NCI-H526 (cell line): ENCODE data around the gene PROSER1.
"Not testable (repeated sequence)": the region's sequence is repeated elsewhere in the genome, so short reads cannot be mapped to it uniquely, and the experiment has no call there.

Source experiments
- DNase-seq, 2 experiments: peaks; one replicate each; lab custom pipeline; 2025; lab: John Stamatoyannopoulos, UW

PROSER1 gene

DNA sequence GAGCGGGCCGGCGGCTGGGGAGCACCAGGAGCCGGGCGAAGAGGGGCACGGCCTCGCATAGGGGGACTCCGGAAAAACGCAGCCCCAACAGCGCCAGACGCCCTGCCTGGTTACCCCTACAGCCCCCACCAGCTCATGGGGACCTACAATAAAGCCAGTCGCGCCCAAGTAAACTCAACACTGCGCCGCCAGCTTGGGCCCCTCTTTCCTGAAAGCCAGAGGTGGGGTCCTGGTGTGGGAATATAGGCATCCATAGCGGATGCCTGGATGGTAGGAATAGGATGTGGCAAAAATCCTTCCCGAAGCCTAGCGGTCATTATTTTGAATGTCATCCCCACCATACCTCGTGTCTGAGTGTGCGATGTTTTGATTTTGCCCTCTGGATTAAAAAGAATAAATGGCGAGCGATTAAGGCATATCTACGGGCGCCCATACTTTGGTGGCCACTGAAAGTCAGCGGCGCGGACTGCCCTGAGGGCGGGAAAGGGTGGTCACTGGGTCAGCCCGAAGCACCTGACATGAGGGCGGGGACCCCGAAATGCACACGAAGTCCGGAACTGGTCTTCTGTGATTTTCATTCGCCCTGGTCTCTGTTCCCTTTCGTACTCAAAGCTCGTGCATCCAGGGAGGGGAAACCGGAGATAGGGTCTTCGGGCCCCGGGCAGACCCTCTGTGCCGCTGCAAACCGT is at the start of gene PROSER1, which contains the start of gene NHLRC3:
Gene PROSER1, minus strand, starts transcription at position 210 of the 689 bp plus-strand sequence. CDS start 847 bp downstream, outside the sequence.
Gene NHLRC3, plus strand, starts transcription at position 577 of the 689 bp plus-strand sequence. CDS start 184 bp downstream, outside the sequence.
- peak; percentile 96 to 98 for DNase-seq

DNA sequence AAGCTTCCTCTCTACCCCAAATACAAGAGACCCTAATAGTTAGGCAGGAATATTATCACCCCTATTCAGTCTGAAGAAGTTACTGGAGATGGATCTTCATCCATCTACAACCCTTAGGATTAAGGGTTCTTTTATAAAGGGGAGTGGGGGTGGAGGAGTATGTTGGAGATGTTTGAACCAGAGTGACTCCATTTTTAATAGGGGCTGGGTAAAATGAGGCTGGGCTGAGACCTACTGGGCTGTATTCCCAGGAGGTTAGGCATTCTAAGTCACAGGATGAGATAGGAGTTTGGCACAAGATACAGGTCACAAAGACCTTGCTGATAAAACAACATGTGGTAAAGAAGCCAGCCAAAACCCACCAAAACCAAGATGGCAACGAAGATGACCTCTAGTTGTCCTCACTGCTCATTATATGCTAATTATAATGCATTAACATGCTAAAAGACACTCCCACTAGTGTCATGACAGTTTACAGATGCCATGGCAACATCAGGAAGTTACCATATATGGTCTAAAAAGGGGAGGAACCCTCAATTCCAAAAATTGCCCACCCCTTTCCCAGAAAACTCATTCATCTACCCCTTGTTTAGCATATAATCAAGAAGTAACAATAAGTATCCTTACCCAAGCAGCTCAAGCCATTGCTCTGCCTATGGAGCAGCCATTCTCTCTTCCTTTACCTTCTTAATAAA is 48.5 kb upstream of the PROSER1 start:
- not testable (repeated sequence) for DNase-seq

DNA sequence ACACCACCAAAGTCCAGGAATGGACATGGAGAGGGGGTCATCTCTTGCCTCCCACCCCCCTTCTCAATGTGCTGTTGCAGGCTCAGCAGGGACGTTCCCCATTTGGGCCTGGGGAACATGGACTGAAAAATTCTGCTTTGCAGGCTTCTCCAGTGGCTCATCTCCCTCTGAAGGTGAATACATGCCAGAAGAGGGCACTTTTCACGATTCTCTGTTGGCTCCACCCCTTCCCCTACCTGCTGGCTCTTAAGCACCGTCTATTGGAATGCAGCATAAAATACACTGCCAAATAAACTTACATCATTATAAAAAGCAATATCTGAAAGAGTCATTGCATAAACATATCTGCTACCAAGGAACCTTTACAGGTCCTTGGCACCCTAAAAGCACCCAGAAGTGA is 36.1 kb upstream of the PROSER1 start:
- no peak for DNase-seq

DNA sequence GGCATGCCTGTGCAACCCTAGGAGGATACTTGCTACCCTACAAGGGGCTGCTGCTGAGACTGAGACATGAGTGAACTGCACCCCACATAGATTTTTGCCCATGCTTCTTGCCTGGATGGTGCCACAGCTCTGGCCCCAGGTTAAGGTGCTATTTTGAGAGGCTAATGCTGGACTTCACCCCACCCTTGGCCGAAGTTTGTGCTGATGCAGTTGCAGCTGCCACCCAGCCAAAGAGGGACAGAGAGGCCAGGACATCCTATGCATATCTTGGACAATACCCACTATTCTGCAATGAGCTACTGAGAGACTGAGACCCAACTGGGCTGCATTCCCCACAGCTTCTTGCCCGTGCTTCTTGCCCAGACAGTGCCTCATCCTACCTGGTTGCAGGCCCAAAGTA is 35.0 kb upstream of the PROSER1 start:
- no peak for DNase-seq

DNA sequence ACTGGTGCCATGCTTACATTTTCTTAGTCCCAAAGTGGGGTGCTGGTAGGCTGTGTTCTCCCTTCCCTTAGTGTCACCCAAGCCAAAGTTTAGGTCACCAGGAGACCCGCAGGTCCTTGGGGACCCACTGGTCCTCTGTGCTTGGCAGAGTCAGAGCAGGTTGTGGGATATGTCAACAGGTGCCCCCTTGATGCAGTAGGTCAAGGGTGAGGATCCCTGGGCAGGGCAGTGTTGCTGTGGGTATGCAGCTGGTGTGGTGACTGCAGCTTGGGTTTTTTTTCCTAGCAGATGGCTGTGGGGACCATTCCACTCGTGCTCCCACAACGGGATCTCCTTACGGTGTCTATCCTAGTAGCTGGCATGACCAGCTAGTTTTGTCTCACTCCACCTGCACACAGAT is 24.1 kb upstream of the PROSER1 start:
- DNase-seq: no peak

DNA sequence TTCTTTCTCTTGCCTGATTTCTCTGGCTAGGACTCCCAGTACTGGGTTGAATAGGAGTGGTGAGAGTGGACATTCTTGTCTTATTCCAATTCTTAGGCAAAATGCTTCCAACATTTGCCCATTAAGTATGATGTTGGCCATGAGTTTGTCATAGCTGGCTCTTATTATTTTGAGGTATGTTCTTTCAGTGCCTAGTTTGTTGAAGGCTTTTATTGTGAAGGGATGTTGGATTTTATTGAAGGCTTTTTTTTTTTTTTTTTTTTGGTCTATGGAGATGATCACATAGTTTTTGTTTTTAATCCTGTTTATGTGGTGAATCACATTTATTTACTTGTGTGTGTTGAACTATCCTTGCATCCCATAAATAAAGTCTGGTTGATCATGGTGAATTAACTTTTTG is 20.2 kb upstream of the PROSER1 start:
- no peak for DNase-seq

DNA sequence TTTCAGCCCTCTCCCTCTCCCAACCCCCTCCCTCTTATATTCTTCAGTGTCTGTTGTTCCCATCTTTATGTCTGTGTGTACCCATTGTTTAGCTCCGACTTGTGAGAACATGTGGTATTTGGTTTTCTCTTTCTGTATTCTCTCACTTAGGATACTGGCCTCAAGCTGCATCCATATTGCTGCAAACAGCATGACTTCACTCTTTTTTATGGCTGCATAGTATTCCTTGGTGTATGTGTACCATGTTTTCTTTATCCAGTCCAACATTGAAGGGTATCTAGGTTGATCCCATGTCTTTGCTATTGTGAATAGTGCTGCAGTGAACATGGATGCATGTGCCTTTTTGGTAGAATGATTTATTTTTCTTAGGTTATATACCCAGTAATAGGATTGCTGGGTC is 18.1 kb upstream of the PROSER1 start:
- DNase-seq: no peak

DNA sequence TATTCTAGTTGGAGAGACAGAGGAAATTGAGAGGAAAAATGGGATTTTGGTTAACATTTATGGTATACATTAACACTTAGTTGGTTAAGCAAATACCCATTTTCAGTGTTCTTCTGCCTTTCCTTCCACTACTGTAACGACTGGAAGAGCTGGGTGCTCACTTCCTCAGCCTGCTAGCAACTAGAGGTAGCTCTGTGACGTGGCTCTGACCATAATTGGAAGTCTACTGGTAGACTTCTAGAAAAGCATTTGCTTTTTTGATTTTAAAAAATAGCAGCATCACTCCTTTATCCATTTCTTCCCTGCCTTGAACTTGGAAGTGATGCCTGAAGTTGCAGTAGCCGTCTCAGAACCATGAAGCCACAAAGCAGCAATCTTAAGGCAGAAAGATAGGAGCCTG is 16.2 kb upstream of the PROSER1 start:
- no peak for DNase-seq

DNA sequence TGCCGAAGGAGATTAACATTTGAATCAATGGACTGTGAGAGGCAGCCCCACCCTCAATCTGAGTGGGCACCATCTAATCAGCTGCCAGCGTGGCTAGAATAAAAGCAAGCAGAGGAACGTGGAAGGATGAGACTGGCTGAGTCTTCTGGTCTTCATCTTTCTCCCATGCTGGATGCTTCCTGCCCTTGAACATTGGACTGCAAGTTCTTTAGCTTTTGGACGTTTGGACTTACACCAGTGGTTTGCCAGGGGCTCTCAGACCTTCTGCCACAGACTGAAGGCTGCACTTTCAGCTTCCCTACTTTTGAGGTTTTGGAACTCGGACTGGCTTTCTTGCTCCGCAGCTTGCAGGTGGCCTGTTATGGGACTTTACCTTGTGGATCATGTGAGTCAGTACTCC is 15.1 kb upstream of the PROSER1 start:
- no peak for DNase-seq

DNA sequence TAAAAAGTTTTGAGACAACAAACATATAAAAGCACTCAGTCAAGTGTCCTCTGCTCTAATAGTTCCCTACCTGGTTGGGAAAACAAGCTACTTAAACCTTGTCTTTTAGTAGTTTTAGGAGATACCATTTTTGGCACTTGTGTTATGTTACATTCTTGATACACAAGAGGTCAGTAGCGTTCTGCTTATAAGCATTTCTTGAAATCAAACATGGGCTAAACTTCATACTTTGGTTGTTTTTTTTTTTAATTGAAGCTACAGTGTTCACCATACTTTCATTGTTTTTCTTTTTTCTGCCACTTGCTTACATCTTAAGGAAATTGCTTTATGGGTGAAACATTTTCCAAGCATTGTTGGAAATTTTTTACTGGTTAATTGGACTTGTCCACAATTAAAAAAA is 13.3 kb upstream of the PROSER1 start:
- peak; percentile 22 to 58 for DNase-seq

DNA sequence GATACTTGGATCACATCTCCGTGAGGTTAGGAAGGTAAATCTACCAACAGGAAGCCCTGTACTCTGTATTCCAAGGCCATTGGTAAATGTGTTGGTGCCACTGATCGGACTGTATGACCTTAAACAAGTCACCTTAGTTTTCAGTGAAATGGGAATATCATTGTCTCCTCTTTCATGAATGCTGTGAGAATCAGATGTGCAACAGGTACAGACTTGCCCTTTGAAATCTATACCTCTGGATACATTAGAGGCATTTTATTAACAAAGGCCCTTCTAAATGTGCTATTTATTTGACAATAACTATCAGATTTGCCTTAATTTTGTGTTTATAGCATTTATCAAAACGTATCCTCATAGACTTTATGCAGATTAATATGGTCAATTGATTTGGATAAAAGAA is 11.4 kb upstream of the PROSER1 start:
- no peak for DNase-seq

DNA sequence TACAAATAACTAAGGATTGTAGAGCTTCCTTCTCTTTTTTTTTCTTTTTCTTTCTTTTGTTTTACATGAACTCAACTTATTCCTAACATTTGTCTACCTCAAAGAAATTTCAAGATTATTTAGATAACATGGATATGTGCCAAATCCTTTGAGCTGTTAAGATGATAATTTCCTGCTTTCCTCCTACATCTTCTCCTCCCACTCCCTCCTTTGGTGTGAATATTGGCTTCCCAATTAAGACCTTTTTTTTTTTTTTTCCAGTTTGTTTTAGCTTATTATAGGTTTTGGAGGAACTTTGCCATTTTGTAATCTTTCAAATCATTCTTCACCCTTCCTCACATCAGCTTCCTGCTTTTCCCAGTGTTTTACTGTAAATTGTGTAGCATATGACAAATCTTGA is 10.9 kb upstream of the PROSER1 start:
- no peak for DNase-seq

DNA sequence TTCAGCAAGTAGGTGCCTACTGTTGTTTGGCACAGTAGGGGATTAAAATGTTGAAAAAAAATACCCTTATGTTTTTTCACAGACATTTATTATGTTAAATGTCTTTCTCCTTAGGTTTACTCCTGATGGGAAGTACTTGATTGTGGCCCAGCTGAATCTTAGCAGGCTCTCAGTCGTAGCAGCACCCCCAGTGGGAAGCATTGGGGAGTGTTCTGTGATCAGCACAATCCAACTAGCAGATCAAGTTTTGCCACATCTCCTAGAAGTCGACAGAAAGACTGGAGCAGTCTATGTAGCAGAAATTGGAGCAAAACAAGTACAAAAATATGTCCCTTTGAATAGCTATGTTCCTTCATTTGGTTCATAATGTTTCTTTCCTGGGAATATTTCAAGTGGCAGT is 9.7 kb upstream of the PROSER1 start:
- peak in 1 of 2 experiments; percentile 8 for DNase-seq

DNA sequence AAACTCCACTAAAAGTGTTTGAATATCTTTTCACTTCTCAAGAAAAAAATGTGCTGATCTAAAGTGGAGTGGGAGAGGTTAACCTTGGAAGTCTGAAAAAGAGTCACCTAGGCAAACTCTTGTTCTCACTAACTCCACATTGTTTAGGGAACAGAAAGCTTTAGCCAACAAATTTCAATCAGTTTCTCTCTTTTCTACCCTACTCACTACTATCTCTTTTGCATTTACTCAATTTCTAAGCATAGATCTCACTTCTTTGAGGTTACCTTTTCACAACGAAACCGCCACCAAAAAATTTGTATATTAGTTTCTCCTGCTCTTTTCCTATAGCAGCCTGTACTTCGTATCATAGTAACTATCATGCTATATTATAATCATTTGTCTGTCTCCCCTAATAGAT is 6.6 kb upstream of the PROSER1 start:
- DNase-seq: no peak

DNA sequence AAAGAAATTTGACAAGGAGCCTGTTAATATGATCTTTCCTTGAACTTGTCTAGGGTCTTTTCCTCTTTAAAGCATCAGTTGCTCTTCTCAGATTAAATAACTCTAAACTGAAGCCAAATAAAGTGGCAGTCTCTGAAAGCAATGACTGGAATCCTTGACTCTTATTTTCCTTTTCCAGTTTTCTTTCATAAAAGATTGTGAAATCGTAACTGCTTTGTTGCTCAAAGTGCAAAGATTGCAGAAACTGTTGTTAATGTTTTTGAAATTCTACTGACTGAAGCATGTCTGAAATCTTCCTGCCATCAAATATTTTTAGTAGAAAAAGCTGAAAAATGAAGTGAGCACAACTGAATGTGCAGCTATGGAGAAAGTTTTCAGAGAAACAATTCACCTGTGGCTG is 2.3 kb upstream of the PROSER1 start:
- DNase-seq: no peak

DNA sequence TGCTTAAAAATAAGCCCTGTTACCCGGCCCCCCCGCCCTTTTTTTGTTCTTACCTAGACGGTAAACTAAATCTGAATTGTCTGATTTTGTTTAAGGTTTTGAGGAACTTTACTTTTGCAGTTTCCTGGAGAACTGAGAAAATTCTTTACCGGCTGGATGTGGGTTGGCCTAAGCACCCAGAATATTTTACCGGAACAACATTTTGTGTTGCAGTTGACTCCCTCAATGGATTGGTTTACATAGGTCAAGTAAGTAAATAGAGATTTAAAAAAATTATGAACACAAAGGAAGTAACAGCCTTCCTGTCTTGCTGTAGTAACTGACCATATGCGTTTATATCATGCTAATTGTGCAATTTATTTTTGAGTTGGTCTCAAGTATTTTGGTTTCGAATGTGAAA is 1.2 kb upstream of the PROSER1 start:
- peak in 1 of 2 experiments; percentile 31 for DNase-seq

DNA sequence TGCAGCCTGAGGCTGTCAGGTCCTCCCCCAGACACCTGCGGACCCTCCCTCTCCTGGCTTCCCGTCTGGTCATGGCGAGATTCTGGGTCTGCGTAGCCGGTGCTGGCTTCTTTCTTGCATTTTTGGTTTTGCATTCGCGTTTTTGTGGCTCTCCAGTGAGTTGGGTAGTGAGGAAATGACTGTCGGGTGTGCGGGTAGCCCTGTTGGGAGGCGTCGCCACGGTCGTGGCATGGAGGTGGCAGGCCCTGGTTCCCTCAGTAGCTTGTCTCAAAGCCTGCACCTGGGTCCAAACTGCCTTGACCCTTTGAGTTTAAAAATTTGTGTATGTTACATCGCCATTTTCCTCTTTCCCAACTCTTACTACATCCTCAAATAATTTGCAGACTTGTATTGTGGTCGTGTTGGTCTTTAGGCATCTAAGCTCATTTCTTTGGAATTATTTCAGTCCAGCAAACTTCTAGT is 711 bp upstream of the PROSER1 start:
- DNase-seq: peak; percentile 74 to 82

DNA sequence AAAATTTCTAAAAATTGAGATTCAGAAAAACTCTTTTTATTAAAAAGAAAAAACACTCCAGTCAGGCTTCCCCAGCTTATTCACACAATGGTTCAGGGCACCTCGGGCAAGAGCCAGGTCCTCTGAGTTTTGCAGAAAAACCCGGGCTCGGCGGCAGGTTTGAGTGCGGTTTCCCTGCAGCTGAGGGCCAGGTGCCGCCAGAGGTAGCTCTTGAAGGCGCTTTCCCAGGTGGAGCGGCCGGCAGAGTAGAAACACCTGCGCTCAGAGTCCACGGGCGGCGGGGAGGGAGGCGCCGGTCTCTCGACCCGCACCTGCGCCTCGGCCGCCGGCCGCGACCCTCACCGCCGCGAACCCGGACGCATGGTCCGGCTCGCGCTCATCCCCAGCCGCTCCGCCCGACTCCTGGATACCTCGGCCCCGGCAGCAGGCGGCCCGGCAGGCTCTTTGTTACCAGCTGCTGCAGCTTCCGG is 444 bp downstream of the PROSER1 start:
- DNase-seq: peak in 1 of 2 experiments; percentile 96

DNA sequence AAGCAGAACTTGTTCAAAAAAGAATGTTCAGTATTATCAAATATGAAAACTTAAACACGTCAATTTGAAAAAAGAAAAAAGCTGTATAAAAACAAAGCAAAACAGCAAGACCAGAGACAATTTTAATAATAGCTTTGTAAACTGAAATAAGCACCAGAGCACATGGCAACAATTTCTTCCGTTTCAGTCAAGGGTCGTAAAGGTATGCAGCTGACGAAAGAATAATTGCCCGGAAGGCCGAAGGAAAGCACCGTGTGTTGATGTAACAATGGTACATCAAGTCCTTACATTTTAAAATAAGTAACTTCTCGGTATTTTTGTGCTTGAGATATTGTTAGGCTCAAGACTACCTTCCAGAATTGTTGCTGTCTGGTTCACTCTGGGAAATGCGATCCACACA is 1.7 kb downstream of the PROSER1 start:
- DNase-seq: peak in 1 of 2 experiments; percentile 59

DNA sequence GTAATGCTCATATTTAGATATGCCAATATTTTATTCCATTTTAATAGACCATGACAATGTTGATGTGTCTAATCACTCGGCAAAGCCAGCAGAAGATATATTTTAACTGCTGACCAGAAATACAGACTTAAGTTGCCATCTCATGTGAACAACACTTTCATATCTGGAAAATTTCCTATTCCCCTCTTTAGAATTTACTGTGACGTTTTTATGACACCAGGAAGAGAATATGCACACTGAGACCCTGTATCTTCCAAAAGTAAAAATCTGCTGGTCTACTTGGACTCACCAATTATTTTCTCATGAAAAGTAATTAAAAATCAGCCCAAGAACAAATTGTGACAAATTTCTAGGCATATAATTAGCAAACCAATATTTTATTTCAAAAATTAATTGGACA is 2.1 kb downstream of the PROSER1 start:
- no peak for DNase-seq

DNA sequence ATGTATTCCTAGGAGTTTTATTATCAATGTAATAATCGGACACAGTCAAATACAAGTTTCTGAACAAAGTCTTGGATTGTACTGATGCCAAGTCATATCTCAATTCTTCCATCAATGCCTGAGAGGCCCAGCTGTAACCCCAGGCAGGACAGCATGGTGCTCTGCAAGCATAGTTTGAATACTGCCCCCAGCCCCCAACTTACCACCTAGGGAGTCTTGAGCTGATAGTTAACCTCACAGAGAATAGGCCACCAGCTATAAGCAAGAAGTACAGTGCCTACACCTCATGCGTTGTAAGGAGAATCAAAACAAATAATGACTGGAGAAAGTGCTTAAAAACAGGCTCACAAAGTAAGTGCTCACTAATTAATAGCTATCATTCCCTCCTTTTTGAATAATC is 2.7 kb downstream of the PROSER1 start:
- DNase-seq: peak in 1 of 2 experiments; percentile 42

DNA sequence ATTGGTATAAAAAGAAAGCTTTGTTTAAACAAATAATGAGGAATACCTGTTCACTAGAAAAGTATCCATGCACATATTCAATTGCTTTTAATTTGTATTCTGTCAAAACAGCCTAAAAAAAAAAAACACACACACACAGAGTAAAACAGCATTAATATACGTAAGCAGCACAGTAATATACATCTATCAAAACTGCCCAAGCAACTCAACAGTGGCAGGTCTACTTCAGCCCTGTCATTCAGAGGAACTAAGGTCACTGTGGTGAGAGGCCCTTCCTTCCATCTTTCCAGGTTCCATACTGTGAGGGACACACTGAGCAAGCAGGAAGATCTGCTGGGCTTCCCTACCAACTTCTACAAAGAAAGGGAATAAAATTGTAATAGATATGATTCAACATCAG is 3.8 kb downstream of the PROSER1 start:
- peak in 1 of 2 experiments; percentile 36 for DNase-seq

DNA sequence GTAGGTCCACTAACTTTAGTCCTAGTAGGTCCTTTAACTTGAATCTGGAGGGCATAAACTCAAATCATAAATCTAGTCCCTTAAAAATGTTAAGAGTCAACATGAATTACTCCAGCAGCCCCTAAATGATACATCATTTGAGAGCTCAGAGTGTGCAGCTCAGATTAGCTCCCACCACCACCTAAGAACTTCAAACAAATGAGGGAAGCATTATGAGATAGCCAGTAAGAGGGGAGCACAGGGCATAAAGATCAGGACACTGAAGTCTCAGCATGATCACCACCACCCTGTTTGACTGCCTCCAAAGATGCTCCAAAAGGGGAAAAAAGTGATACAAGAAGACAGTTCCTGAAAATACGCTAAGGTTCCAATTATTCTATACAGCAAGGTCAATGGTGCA is 5.7 kb downstream of the PROSER1 start:
- DNase-seq: no peak
